ENCODE measurements around the gene FGF22. TPM values are rescaled to one million over a fixed set of nuclear protein-coding genes. Genes with fewer than 3 reads are reported as not detected.

Gene FGF22
- total RNA-seq, 5 donors from 2014 or later (not counting 1 experiment from before 2014, with no cell fraction given): 0.35 to 3.9 (median 2.8) TPM

GRCh38 chr19:621819-622218 is 17.9 kb upstream of the FGF22 start:
- Histone ChIP-seq H3K4me1 (ENCODE audit: control insufficient read depth in 1 of 2, extremely low read depth in 1 of 2, insufficient read depth in 2 of 2, low read length in 2 of 2) (no peaks in the 10 kb centered on the region), H3K9me3 (no peaks in the 10 kb centered on the region), H3K27ac (ENCODE audit: low read length) (no peak overlapping the region), H3K4me3 (ENCODE audit: control insufficient read depth in 1 of 2, extremely low read depth in 1 of 2, low read length in 1 of 2) (no peak overlapping the region), H3K27me3 (replicated peaks in 1 of 2; ENCODE audit: control insufficient read depth in 2 of 2, extremely low read depth in 1 of 2, insufficient read depth in 2 of 2, low read length in 1 of 2) (no peaks in the 10 kb centered on the region), H3K36me3 (ENCODE audit: control insufficient read depth in 2 of 2, extremely low read depth in 1 of 2, insufficient read depth in 1 of 2, low read length in 1 of 2) (peaks cover 15 to 59% of the 10 kb centered on the region in 2 donors)
- WGBS (ENCODE audit: insufficient coverage): 94% methylated on average over 24 of the region's 24 CpGs
- peaks cover 0 to under 1% (median under 1%) of the 10 kb centered on the region in 3 donors for H3K4me1 Mint-ChIP-seq
- no peaks in the 10 kb centered on the region for H3K27me3 Mint-ChIP-seq
- ChIA-PET POLR2A (no interaction called here), CTCF (no interaction called here)
- peaks cover 16% of the 10 kb centered on the region for H3K36me3 Mint-ChIP-seq
- H3K9me3 Mint-ChIP-seq: no peaks in the 10 kb centered on the region
- H3K27ac Mint-ChIP-seq: no peak overlapping the region
- H3K4me3 Mint-ChIP-seq: no peak overlapping the region
- ATAC-seq (replicated peaks in 1 of 4) (no peak), DNase-seq (no peak)

DNA sequence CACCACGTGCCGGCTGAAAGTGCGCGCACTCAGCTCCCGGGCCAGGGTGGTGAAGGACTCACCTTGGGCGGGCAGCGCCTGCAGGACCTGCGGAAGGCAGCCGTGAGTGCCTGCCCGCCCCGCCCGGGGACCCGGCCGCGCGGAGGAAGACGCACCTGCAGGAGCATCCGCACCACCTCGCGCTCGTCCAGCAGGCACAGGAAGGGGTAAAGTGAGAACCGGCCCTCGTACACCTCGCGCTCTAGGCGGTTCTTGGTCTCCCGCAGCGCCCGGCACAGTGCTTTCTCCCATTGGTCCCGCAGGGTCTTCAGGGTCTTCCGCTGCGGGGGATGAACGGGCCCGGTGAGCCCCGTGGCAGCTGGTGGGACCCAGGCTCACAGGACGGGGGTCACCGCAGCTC is 17.0 kb upstream of the FGF22 start:
- Histone ChIP-seq H3K27me3 (replicated peaks in 1 of 2; ENCODE audit: control insufficient read depth in 2 of 2, extremely low read depth in 1 of 2, insufficient read depth in 2 of 2, low read length in 1 of 2) (no peaks in the 10 kb centered on the region), H3K4me1 (ENCODE audit: control insufficient read depth in 1 of 2, extremely low read depth in 1 of 2, insufficient read depth in 2 of 2, low read length in 2 of 2) (no peaks in the 10 kb centered on the region), H3K9me3 (no peaks in the 10 kb centered on the region), H3K27ac (ENCODE audit: low read length) (no peak overlapping the region), H3K36me3 (ENCODE audit: control insufficient read depth in 2 of 2, extremely low read depth in 1 of 2, insufficient read depth in 1 of 2, low read length in 1 of 2) (peaks cover 15 to 55% of the 10 kb centered on the region in 2 donors), H3K4me3 (ENCODE audit: control insufficient read depth in 1 of 2, extremely low read depth in 1 of 2, low read length in 1 of 2) (no peak overlapping the region)
- Mint-ChIP-seq H3K36me3 (peaks cover 17% of the 10 kb centered on the region), H3K9me3 (no peaks in the 10 kb centered on the region), H3K27me3 (no peaks in the 10 kb centered on the region), H3K27ac (no peak overlapping the region), H3K4me1 (peaks cover 0 to 2% (median 2%) of the 10 kb centered on the region in 3 donors), H3K4me3 (no peak overlapping the region)
- POLR2A ChIA-PET: interaction anchor here in 1 of 2 donors (0.6 kb wide), 1 partner anchor 10 kb away, joined by 5 read pairs; no protein-coding TSS in a partner anchor
- WGBS (ENCODE audit: insufficient coverage): 95% methylated on average over 35 of the region's 37 CpGs
- DNase-seq: no peak
- no peak for ATAC-seq (replicated peaks in 1 of 4)
- CTCF ChIA-PET: no interaction called here

GRCh38 chr19:623175-623916 is 16.3 kb upstream of the FGF22 start:
- Mint-ChIP-seq H3K4me1 (peaks cover 0 to 2% (median 2%) of the 10 kb centered on the region in 3 donors), H3K4me3 (no peak overlapping the region), H3K9me3 (no peaks in the 10 kb centered on the region), H3K27me3 (no peaks in the 10 kb centered on the region), H3K27ac (no peak overlapping the region), H3K36me3 (peaks cover 21% of the 10 kb centered on the region)
- H3K4me3 ChIP-seq (ENCODE audit: control insufficient read depth in 1 of 2, extremely low read depth in 1 of 2, low read length in 1 of 2): no peak overlapping the region
- DNase-seq (no peak), ATAC-seq (replicated peaks in 1 of 4) (no peak)
- POLR2A ChIA-PET: interaction anchor here in 1 of 2 donors (0.6 kb wide), 1 partner anchor 11 kb away, joined by 5 read pairs; no protein-coding TSS in a partner anchor
- CTCF ChIA-PET: no interaction called here
- no peaks in the 10 kb centered on the region for H3K9me3 ChIP-seq
- 96% methylated on average over 41 of the region's 44 CpGs for WGBS (ENCODE audit: insufficient coverage)
- peaks cover 13 to 56% of the 10 kb centered on the region in 2 donors for H3K36me3 ChIP-seq (ENCODE audit: control insufficient read depth in 2 of 2, extremely low read depth in 1 of 2, insufficient read depth in 1 of 2, low read length in 1 of 2)
- H3K27ac ChIP-seq (ENCODE audit: low read length): no peak overlapping the region
- no peaks in the 10 kb centered on the region for H3K27me3 ChIP-seq (replicated peaks in 1 of 2; ENCODE audit: control insufficient read depth in 2 of 2, extremely low read depth in 1 of 2, insufficient read depth in 2 of 2, low read length in 1 of 2)
- no peaks in the 10 kb centered on the region for H3K4me1 ChIP-seq (ENCODE audit: control insufficient read depth in 1 of 2, extremely low read depth in 1 of 2, insufficient read depth in 2 of 2, low read length in 2 of 2)

- no peaks in the 10 kb centered on the region for H3K9me3 Mint-ChIP-seq
- H3K4me3 Mint-ChIP-seq: no peak overlapping the region
- H3K4me3 ChIP-seq (ENCODE audit: control insufficient read depth in 1 of 2, extremely low read depth in 1 of 2, low read length in 1 of 2): no peak overlapping the region
- 91% methylated on average over 16 of the region's 24 CpGs for WGBS (ENCODE audit: insufficient coverage)
- no peak overlapping the region for H3K27ac ChIP-seq (ENCODE audit: low read length)
- no peaks in the 10 kb centered on the region for H3K27me3 Mint-ChIP-seq
- H3K27ac Mint-ChIP-seq: no peak overlapping the region
- H3K4me1 ChIP-seq (ENCODE audit: control insufficient read depth in 1 of 2, extremely low read depth in 1 of 2, insufficient read depth in 2 of 2, low read length in 2 of 2): no peaks in the 10 kb centered on the region
- DNase-seq: no peak
- H3K27me3 ChIP-seq (replicated peaks in 1 of 2; ENCODE audit: control insufficient read depth in 2 of 2, extremely low read depth in 1 of 2, insufficient read depth in 2 of 2, low read length in 1 of 2): no peaks in the 10 kb centered on the region
- no peak for ATAC-seq (replicated peaks in 1 of 4)
- POLR2A ChIA-PET: no interaction called here
- no peaks in the 10 kb centered on the region for H3K9me3 ChIP-seq
- H3K4me1 Mint-ChIP-seq: peaks cover 4 to 6% (median 4%) of the 10 kb centered on the region in 3 donors
- CTCF ChIA-PET: no interaction called here
- H3K36me3 Mint-ChIP-seq: peaks cover 21% of the 10 kb centered on the region
- H3K36me3 ChIP-seq (ENCODE audit: control insufficient read depth in 2 of 2, extremely low read depth in 1 of 2, insufficient read depth in 1 of 2, low read length in 1 of 2): peaks cover 15 to 57% of the 10 kb centered on the region in 2 donors
These were observed 15.7 kb upstream of the FGF22 start for GRCh38 chr19:623974-624373.

DNA sequence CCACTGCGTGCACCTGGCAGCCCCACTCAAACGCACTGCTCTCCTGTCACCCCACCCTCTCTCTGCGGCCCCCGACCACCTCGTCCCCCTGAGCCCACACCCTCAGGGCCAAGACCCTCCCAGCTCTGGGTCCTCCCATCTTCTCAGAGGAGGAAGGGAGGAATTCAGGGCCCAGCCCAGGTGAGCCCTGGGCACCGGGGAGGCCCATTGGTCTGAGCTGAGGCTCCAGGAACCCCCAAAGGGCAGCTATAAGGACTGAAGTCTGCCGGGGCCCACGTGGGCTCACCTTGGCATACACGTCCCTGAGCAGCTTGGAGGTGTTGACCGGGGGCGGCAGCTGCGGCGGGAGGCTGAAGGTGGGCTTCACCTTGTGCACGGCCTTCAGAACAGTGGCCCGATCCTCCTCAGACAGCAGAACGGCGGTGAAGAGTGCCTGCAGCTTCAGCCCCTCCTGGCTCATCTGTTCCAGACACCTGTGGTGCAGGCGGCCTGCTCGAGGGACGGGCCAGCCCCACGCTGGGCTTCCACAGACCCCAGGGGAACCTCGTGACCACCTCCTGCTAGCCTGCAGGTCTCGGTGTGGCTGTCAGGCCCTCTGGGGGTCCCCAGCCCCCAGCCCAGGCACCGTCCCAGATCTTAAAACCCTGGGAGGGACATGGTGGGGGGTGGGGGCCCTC is 15.1 kb upstream of the FGF22 start:
- peaks cover 5 to 8% (median 6%) of the 10 kb centered on the region in 3 donors for H3K4me1 Mint-ChIP-seq
- ATAC-seq (replicated peaks in 1 of 4): no peak
- no peaks in the 10 kb centered on the region for H3K27me3 ChIP-seq (replicated peaks in 1 of 2; ENCODE audit: control insufficient read depth in 2 of 2, extremely low read depth in 1 of 2, insufficient read depth in 2 of 2, low read length in 1 of 2)
- peaks cover 21% of the 10 kb centered on the region for H3K36me3 Mint-ChIP-seq
- DNase-seq: no peak
- POLR2A ChIA-PET: no interaction called here
- no peak overlapping the region for H3K27ac Mint-ChIP-seq
- H3K27me3 Mint-ChIP-seq: no peaks in the 10 kb centered on the region
- CTCF ChIA-PET: no interaction called here
- no peak overlapping the region for H3K27ac ChIP-seq (ENCODE audit: low read length)
- no peak overlapping the region for H3K4me3 Mint-ChIP-seq
- WGBS (ENCODE audit: insufficient coverage): 92% methylated on average over 18 of the region's 24 CpGs
- no peaks in the 10 kb centered on the region for H3K9me3 ChIP-seq
- H3K9me3 Mint-ChIP-seq: no peaks in the 10 kb centered on the region
- no peaks in the 10 kb centered on the region for H3K4me1 ChIP-seq (ENCODE audit: control insufficient read depth in 1 of 2, extremely low read depth in 1 of 2, insufficient read depth in 2 of 2, low read length in 2 of 2)
- no peak overlapping the region for H3K4me3 ChIP-seq (ENCODE audit: control insufficient read depth in 1 of 2, extremely low read depth in 1 of 2, low read length in 1 of 2)
- peaks cover 15 to 57% of the 10 kb centered on the region in 2 donors for H3K36me3 ChIP-seq (ENCODE audit: control insufficient read depth in 2 of 2, extremely low read depth in 1 of 2, insufficient read depth in 1 of 2, low read length in 1 of 2)

- no peak for DNase-seq
- ChIA-PET CTCF (no interaction called here), POLR2A (interaction anchor here in 1 of 2 donors (1.1 kb wide), 1 partner anchor 35 kb away, joined by 3 read pairs; no protein-coding TSS in a partner anchor)
- no peaks in the 10 kb centered on the region for H3K9me3 Mint-ChIP-seq
- WGBS (ENCODE audit: insufficient coverage): 95% methylated on average over 3 of the region's 5 CpGs
- no peaks in the 10 kb centered on the region for H3K27me3 ChIP-seq (replicated peaks in 1 of 2; ENCODE audit: control insufficient read depth in 2 of 2, extremely low read depth in 1 of 2, insufficient read depth in 2 of 2, low read length in 1 of 2)
- H3K4me3 ChIP-seq (ENCODE audit: control insufficient read depth in 1 of 2, extremely low read depth in 1 of 2, low read length in 1 of 2): no peak overlapping the region
- no peak for ATAC-seq (replicated peaks in 1 of 4)
- peaks cover 15 to 51% of the 10 kb centered on the region in 2 donors for H3K36me3 ChIP-seq (ENCODE audit: control insufficient read depth in 2 of 2, extremely low read depth in 1 of 2, insufficient read depth in 1 of 2, low read length in 1 of 2)
- H3K36me3 Mint-ChIP-seq: peaks cover 22% of the 10 kb centered on the region
- H3K27me3 Mint-ChIP-seq: no peaks in the 10 kb centered on the region
- no peak overlapping the region for H3K27ac Mint-ChIP-seq
- peaks cover 9 to 12% (median 10%) of the 10 kb centered on the region in 3 donors for H3K4me1 Mint-ChIP-seq
- H3K9me3 ChIP-seq: no peaks in the 10 kb centered on the region
- H3K27ac ChIP-seq (ENCODE audit: low read length): no peak overlapping the region
- H3K4me1 ChIP-seq (ENCODE audit: control insufficient read depth in 1 of 2, extremely low read depth in 1 of 2, insufficient read depth in 2 of 2, low read length in 2 of 2): peaks cover 0 to 5% of the 10 kb centered on the region in 2 experiments
- H3K4me3 Mint-ChIP-seq: no peak overlapping the region
These were observed 14.4 kb upstream of the FGF22 start for GRCh38 chr19:625257-625656.

Data from T-cell (primary cell).